ENCODE measurements around the gene SLC28A1.

SLC28A1 gene

GRCh38 chr15:84887938-84888337 lies 3.5 kb downstream of the SLC28A1 start:
- DNase-seq, result no peak

- no peak for DNase-seq
Measured at GRCh38 chr15:84888639-84889038, 4.2 kb downstream of the SLC28A1 start.

GRCh38 chr15:84889313-84889990 lies 5.0 kb downstream of the SLC28A1 start:
- DNase-seq, result no peak

- DNase-seq, result no peak
Measured at GRCh38 chr15:84889991-84890669, 5.7 kb downstream of the SLC28A1 start.

- DNase-seq, result no peak
Measured at GRCh38 chr15:84890670-84891162, 6.3 kb downstream of the SLC28A1 start.

GRCh38 chr15:84891339-84891738 lies 6.9 kb downstream of the SLC28A1 start:
- no peak for DNase-seq

GRCh38 chr15:84892786-84893307 lies 8.4 kb downstream of the SLC28A1 start:
- DNase-seq, result no peak

GRCh38 chr15:84893607-84894006 lies 9.1 kb downstream of the SLC28A1 start:
- no peak for DNase-seq

GRCh38 chr15:84894736-84895425 lies 10.4 kb downstream of the SLC28A1 start:
- no peak for DNase-seq

GRCh38 chr15:84898761-84899160 lies 14.3 kb downstream of the SLC28A1 start:
- no peak for DNase-seq

- no peak for DNase-seq
Measured at GRCh38 chr15:84899750-84900149, 15.3 kb downstream of the SLC28A1 start.

- DNase-seq, result no peak
Measured at GRCh38 chr15:84901540-84901939, 17.1 kb downstream of the SLC28A1 start.

- DNase-seq, result no peak
Measured at GRCh38 chr15:84903751-84904150, 19.3 kb downstream of the SLC28A1 start.

GRCh38 chr15:84904419-84904818 lies 20.0 kb downstream of the SLC28A1 start:
- no peak for DNase-seq

GRCh38 chr15:84905016-84905916 lies 20.8 kb downstream of the SLC28A1 start:
- DNase-seq, result no peak

- DNase-seq, result no peak
Measured at GRCh38 chr15:84907731-84908130, 23.3 kb downstream of the SLC28A1 start.

- DNase-seq, result no peak
Measured at GRCh38 chr15:84908564-84908963, 24.1 kb downstream of the SLC28A1 start.

- no peak for DNase-seq
Measured at GRCh38 chr15:84909029-84909428, 24.6 kb downstream of the SLC28A1 start.

GRCh38 chr15:84909782-84910181 lies 25.3 kb downstream of the SLC28A1 start:
- DNase-seq, result no peak

- no peak for DNase-seq
Measured at GRCh38 chr15:84910928-84911623, 26.6 kb downstream of the SLC28A1 start.

- DNase-seq, result no peak
Measured at GRCh38 chr15:84911879-84912660, 27.6 kb downstream of the SLC28A1 start.

All from activated T-cell treated with anti-CD3 and anti-CD28 coated beads, Interleukin-2, amount 50 U/mL, for 1 hour (primary cell).